SK-N-MC (cell line): ENCODE measurements around the gene PCDH11X.
"Not testable (repeated sequence)": the region's sequence is repeated elsewhere in the genome, so short reads cannot be mapped to it uniquely, and the experiment has no call there.

Experiments
- EZH2 ChIP-seq: fragments of 200-600 bp; sonication (generic); IDR thresholded peaks from one replicate; pipeline ENCODE4 v1.6.1; 2017; ENCODE audit warnings: antibody characterized with exemption
- POLR2AphosphoS5 ChIP-seq: IDR thresholded peaks from 2 replicates; pipeline ENCODE4 v1.6.1; 2012; ENCODE audit warnings: mild to moderate bottlenecking, low read depth, low read length, borderline replicate concordance

- not testable (repeated sequence) for TF ChIP-seq EZH2, POLR2AphosphoS5
Measured at GRCh38 chrX:91747446-91747845, 31.7 kb upstream of the PCDH11X start.
